RWPE1 (cell line): ENCODE measurements around the gene GZMM.

Experiments
- CTCF ChIA-PET: fragments of 350-600 bp; sonication (Branson Sonifier 250); formaldehyde crosslinking; extraction: SDS; loops from one replicate; lab custom pipeline; 2021; lab: Yijun Ruan, JAX
- POLR2A ChIA-PET: fragments of 400-600 bp; formaldehyde crosslinking; extraction: SDS; loops from one replicate; lab custom pipeline; 2020; ENCODE audit warnings: antibody characterized with exemption; ENCODE audit not compliant: low non-redundant PET; lab: Yijun Ruan, JAX
- DNase-seq: peaks from one replicate; pipeline ENCODE4 v3.0.0; 2012; ENCODE audit warnings: low spot score
- H3K27ac ChIP-seq: fragments of 450-650 bp; 2 replicates; pipeline ENCODE4 v1.5.1; 2017
- CTCF ChIP-seq: fragments of 450-650 bp; conservative IDR thresholded peaks from 2 replicates; pipeline ENCODE4 v1.5.1; 2017; ENCODE audit warnings: low read depth, mild to moderate bottlenecking

GZMM gene

GRCh38 chr19:511101-511851 is 32.6 kb upstream of the GZMM start:
- H3K27ac ChIP-seq, result peak overlapping the region; percentile 64
- no peak for DNase-seq
- CTCF ChIA-PET, result interaction anchor here (0.5 to 1.3 kb wide), 11 partner anchors 9 to 180 kb away, joined by 3 to 6 read pairs (median 3); partner anchors contain the start of gene MADCAM1
- TF ChIP-seq CTCF, result no peak
- POLR2A ChIA-PET, result no interaction called here

- CTCF ChIA-PET, result no interaction called here
- no peak for DNase-seq
- POLR2A ChIA-PET, result no interaction called here
- peak overlapping the region; percentile 64 for H3K27ac ChIP-seq
- TF ChIP-seq CTCF, result no peak
Measured at GRCh38 chr19:512547-513365, 31.1 kb upstream of the GZMM start.

GRCh38 chr19:513368-514165 is 30.3 kb upstream of the GZMM start:
- H3K27ac ChIP-seq, result no peak overlapping the region
- TF ChIP-seq CTCF, result no peak
- ChIA-PET POLR2A (no interaction called here), CTCF (no interaction called here)
- no peak for DNase-seq

- POLR2A ChIA-PET, result no interaction called here
- TF ChIP-seq CTCF, result no peak
- DNase-seq, result no peak
- H3K27ac ChIP-seq, result no peak overlapping the region
- CTCF ChIA-PET, result no interaction called here
Measured at GRCh38 chr19:514166-514663, 29.6 kb upstream of the GZMM start.

- TF ChIP-seq CTCF, result no peak
- no peak overlapping the region for H3K27ac ChIP-seq
- no peak for DNase-seq
- CTCF ChIA-PET, result no interaction called here
- POLR2A ChIA-PET, result no interaction called here
Measured at GRCh38 chr19:517721-518597, 25.9 kb upstream of the GZMM start.
